ENCODE measurements around the gene CSH1. TPM values are rescaled to one million over a fixed set of nuclear protein-coding genes. Genes with fewer than 3 reads are reported as not detected.
"Not testable (repeated sequence)": the region's sequence is repeated elsewhere in the genome, so short reads cannot be mapped to it uniquely, and the experiment has no call there.

The CSH1 gene
- total RNA-seq, 1 donor from 2014 or later, result not detected

GRCh38 chr17:63889026-63889848 is 7.1 kb downstream of the CSH1 start:
- not testable (repeated sequence) for DNase-seq (ENCODE audit: low read depth); H3K4me3 ChIP-seq (ENCODE audit: low read depth, low read length)
- TF ChIP-seq CTCF (conservative IDR thresholded peaks at IDR 0.05; ENCODE audit: low read depth, low read length), result peak; percentile 48

GRCh38 chr17:63885119-63885518 is 11.3 kb downstream of the CSH1 start:
- DNase-seq (ENCODE audit: low read depth); H3K4me3 ChIP-seq (ENCODE audit: low read depth, low read length): not testable (repeated sequence)

- not testable (repeated sequence) for DNase-seq (ENCODE audit: low read depth); H3K4me3 ChIP-seq (ENCODE audit: low read depth, low read length)
These were observed 13.7 kb downstream of the CSH1 start for GRCh38 chr17:63882626-63883126.

- no peak for DNase-seq (ENCODE audit: low read depth)
- H3K4me3 ChIP-seq (ENCODE audit: low read depth, low read length), result no peak within 1 kb of the TSS
- peak; percentile 66 for TF ChIP-seq CTCF (conservative IDR thresholded peaks at IDR 0.05; ENCODE audit: low read depth, low read length)
These were observed 14.3 kb downstream of the CSH1 start, which contains the start of gene GH2 for GRCh38 chr17:63881935-63882601. Gene GH2 (minus strand): TSS chr17:63881944. CDS start chr17:63881801, 143 bp downstream.

GRCh38 chr17:63881337-63881736 is 15.0 kb downstream of the CSH1 start:
- not testable (repeated sequence) for DNase-seq (ENCODE audit: low read depth); H3K4me3 ChIP-seq (ENCODE audit: low read depth, low read length)

- no peak for DNase-seq (ENCODE audit: low read depth)
- no peak for TF ChIP-seq CTCF (conservative IDR thresholded peaks at IDR 0.05; ENCODE audit: low read depth, low read length)
- no peak overlapping the region for H3K4me3 ChIP-seq (ENCODE audit: low read depth, low read length)
These were observed 15.7 kb downstream of the CSH1 start for GRCh38 chr17:63880706-63881105.

GRCh38 chr17:63878413-63878812 is 18.0 kb downstream of the CSH1 start:
- not testable (repeated sequence) for DNase-seq (ENCODE audit: low read depth)

GRCh38 chr17:63874693-63875092 is 21.7 kb downstream of the CSH1 start:
- not testable (repeated sequence) for H3K4me3 ChIP-seq (ENCODE audit: low read depth, low read length); DNase-seq (ENCODE audit: low read depth)

More at GRCh38 chr17:63878413-63878812, 18.0 kb downstream of the CSH1 start:
- not testable (repeated sequence) for H3K4me3 ChIP-seq (ENCODE audit: low read depth, low read length)

- DNase-seq (ENCODE audit: low read depth); H3K4me3 ChIP-seq (ENCODE audit: low read depth, low read length): not testable (repeated sequence)
These were observed 22.2 kb downstream of the CSH1 start for GRCh38 chr17:63874061-63874626.

- DNase-seq (ENCODE audit: low read depth); H3K4me3 ChIP-seq (ENCODE audit: low read depth, low read length): not testable (repeated sequence)
These were observed 22.8 kb downstream of the CSH1 start, which contains the start of gene CSH2 for GRCh38 chr17:63873577-63873976. Gene CSH2 (minus strand): TSS chr17:63873677. CDS start chr17:63873614, 63 bp downstream.

- H3K4me3 ChIP-seq (ENCODE audit: low read depth, low read length); DNase-seq (ENCODE audit: low read depth): not testable (repeated sequence)
These were observed 24.6 kb downstream of the CSH1 start for GRCh38 chr17:63871646-63872365.

GRCh38 chr17:63870292-63870665 is 26.1 kb downstream of the CSH1 start:
- not testable (repeated sequence) for H3K4me3 ChIP-seq (ENCODE audit: low read depth, low read length); DNase-seq (ENCODE audit: low read depth)

GRCh38 chr17:63869491-63870291 is 26.7 kb downstream of the CSH1 start:
- not testable (repeated sequence) for DNase-seq (ENCODE audit: low read depth); H3K4me3 ChIP-seq (ENCODE audit: low read depth, low read length)
